ENCODE data around the gene APBB2.
"Not testable (repeated sequence)": the region's sequence is repeated elsewhere in the genome, so short reads cannot be mapped to it uniquely, and the experiment has no call there.

The APBB2 gene

GRCh38 chr4:41160856-41161255 lies 53.5 kb downstream of the APBB2 start:
- DNase-seq (ENCODE audit: low read depth, low spot score), result no peak
- H3K27ac ChIP-seq, result peak overlapping the region; percentile 96

DNA sequence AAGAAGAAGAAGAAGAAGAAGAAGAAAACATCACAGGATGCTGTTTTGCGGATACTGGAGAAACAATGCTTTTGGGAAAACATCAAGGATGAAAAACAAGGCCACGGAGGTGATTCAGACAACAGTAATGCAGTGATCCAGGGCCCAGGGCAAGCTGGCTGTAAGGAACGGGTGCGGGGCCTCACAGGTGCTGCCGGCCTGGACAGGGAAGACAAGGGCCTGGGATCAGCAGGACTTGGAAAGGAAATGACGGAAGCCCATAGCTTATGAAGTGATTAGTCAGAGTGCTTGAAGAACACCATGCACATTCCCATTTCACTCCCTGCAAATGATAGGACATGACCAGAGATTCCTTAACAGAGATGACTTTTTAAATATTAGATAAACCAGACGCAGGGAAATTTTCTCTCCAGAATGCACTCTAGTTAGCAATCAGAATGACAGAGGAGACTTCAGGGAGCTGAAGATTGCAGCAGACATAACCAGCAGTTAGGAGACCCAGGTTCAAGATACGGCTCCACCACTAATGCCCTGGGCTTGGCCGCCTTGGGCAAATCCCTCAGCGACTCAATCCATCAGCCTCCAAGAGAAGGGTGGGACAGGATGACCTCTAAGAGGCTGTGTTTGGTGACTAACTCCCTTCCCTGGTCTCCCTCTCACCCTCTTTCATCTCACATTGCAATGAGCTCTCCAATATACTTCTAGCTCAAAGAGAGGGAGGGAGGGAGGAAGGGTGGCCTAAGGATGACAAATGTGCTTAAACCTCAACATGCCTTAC lies 54.1 kb downstream of the APBB2 start:
- H3K27ac ChIP-seq, result peak overlapping the region; percentile 96
- peak; percentile 69 for DNase-seq (ENCODE audit: low read depth, low spot score)

DNA sequence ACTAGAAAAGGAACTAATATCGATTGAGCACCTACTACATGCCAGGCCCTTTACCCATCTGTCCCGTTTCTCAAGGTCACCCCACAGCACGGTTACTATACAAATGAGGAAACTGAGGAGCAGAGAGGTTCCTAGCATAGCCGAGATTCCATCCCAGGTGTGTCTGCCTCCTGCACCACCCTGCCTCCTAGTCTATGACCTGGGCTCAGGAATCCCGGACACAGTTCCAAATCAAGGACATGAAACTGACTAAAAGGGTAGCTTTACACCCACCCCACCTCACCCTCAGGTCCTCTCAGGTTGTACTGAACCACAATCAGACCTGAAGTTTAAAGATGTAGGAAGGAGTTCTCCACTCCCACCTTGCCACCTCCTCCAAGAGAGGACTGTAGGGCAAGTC lies 55.6 kb downstream of the APBB2 start:
- H3K27ac ChIP-seq, result peak overlapping the region; percentile 96

GRCh38 chr4:41158274-41158673 lies 56.1 kb downstream of the APBB2 start:
- peak overlapping the region; percentile 96 for H3K27ac ChIP-seq
- no peak for DNase-seq (ENCODE audit: low read depth, low spot score)

More for the DNA sequence above, 55.6 kb downstream of the APBB2 start:
- DNase-seq (ENCODE audit: low read depth, low spot score), result no peak

DNA sequence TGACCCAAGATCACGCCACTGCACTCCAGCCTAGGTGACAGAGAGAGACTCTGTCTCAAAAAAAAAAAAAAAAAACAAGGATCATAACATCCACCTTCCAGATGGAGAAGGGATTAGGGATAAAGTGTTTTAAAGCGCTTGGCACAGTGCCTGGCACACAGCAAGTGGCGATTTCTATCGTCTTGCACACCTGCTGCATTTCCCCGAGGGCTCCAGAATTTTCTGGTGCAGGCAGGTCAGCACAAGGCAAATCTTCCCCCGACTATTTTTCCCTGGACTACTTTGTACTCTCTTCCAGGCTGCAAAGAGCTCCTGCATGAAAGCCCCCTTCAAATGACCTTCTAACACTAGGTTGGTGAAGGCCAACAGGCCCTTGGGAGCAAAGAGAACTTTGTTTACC lies 57.3 kb downstream of the APBB2 start:
- DNase-seq (ENCODE audit: low read depth, low spot score), result no peak
- peak overlapping the region; percentile 96 for H3K27ac ChIP-seq

DNA sequence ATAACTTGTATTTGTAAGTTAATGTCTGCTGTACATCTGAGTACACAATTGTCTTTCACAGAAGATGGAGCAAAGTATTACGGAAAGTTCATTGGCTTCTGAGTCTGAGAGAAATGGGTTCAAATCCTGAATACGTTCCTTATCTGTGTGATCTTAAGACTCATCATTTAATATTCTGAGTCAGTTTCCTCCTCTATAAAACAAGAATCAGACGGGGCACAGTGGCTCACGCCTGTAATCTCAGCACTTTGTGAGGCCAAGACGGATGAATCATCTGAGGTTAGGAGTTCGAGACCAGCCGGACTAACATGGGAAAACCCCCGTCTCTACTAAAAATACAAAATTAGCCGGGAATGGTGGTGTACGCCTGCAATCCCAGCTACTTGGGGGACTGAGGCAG lies 57.8 kb downstream of the APBB2 start:
- DNase-seq (ENCODE audit: low read depth, low spot score), result no peak
- H3K27ac ChIP-seq, result peak overlapping the region; percentile 96

DNA sequence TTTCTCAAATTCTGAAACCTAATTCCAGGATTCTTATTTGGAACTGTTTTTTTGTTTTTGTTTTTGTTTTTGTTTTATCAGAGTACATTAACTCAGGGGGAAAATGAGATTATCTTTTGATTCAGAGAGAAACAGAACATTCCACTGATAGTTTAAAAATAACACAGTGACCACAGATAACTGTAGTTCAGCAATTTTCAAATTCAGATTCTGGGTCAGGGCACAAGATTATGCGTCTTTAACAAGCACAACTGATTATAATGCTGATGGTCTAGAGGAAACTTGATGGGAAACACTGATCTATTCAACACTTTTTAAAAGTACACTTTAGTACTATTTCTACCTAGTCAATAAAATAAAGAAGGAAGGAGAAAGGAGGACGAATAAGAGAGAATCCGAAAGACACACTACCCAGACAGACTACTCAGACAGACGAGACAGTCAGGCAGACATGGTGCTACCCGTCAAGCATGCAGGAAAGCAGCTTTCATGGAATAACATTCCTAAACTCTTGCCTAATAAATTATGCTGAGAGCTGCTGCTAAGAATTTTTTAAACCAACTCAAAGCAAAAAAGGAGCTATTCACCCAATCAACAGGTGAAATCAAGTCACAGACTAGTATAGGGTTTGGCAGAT lies 59.0 kb downstream of the APBB2 start:
- no peak for DNase-seq (ENCODE audit: low read depth, low spot score)
- H3K27ac ChIP-seq, result peak overlapping the region; percentile 96

DNA sequence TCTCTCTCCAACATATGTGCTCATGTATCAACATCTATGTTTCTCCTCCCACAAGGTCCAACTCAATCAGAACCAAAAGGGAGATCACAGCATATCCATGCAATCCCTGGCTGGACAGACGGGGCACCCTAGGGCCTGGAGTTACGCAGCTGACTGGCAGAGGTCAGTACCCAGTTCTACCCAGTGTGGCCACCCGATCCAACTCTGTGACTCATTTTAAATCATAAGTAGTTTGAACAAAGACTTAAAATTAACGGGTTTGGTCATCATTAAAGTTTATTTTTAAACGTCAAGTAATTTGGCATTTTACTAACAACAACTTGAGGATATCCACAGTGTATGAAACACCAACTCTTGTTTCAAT lies 59.5 kb downstream of the APBB2 start:
- no peak for DNase-seq (ENCODE audit: low read depth, low spot score)
- H3K27ac ChIP-seq, result no peak overlapping the region

- no peak overlapping the region for H3K27ac ChIP-seq
Observed at GRCh38 chr4:41154010-41154813, 60.1 kb downstream of the APBB2 start.

GRCh38 chr4:41150401-41150800 lies 63.9 kb downstream of the APBB2 start:
- H3K27ac ChIP-seq, result no peak overlapping the region
- DNase-seq (ENCODE audit: low read depth, low spot score), result no peak

More at GRCh38 chr4:41154010-41154813, 60.1 kb downstream of the APBB2 start:
- no peak for DNase-seq (ENCODE audit: low read depth, low spot score)

- not testable (repeated sequence) for DNase-seq (ENCODE audit: low read depth, low spot score); H3K27ac ChIP-seq
Observed at GRCh38 chr4:41149568-41149967, 64.8 kb downstream of the APBB2 start.

- H3K27ac ChIP-seq, result no peak overlapping the region
- no peak for DNase-seq (ENCODE audit: low read depth, low spot score)
Observed at GRCh38 chr4:41148931-41149330, 65.4 kb downstream of the APBB2 start.

- H3K27ac ChIP-seq, result peak overlapping the region; percentile 78
- no peak for DNase-seq (ENCODE audit: low read depth, low spot score)
Observed at GRCh38 chr4:41148292-41148691, 66.0 kb downstream of the APBB2 start.

DNA sequence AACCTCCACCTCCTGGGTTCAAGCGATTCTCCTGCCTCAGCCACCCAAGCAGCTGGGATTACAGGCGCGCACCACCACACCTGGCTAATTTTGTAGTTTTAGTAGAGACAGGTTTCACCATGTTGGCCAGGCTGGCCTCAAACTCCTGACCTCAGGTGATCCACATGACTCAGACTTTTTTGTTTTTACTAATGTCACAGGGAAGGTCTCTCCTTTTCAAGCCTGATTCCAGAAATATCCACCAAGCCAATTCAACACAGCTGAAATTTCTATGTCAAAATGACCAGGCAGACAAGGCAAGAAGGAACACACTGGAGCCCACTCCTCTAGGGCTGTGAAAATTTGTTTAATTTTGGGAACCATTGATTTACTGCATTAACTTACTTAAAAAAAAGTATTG lies 66.8 kb downstream of the APBB2 start:
- DNase-seq (ENCODE audit: low read depth, low spot score), result not testable (repeated sequence)
- H3K27ac ChIP-seq, result peak overlapping the region; percentile 78

DNA sequence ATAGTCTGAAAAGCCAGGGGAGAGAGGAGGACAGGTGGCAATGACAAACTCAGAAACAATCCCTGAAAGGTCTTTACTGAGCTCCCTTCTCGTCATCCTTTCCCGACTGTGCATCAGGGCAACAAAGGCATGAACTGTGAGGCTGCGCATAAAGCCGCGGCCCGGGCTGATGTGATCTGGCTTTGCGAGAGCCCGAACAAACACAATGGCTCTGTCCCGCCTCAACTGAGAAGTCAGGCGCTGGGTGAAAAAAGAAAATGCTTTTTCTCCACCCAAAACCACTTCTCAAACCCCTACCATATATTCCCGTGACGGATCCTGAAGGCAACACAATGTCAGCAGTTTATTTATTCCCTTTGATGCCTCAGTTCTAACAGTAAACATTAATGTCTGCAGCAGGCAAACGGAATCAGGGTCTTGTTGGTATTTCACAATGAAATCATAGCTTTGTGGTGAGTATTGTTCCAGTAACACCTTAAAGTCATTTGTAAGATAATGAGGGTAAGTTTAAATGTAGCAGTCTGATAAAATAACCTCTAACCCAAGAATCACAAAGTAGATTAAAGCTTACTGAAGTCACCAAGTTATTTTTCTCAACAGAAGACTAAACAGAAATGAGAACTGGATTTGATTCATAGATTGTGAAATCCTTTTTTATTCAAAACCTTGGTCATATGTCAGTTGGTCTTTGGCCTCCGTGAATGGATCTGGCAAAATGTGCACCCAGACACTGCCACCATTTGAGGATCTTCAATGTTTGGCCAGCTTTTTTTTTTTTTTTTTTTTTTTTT lies 67.4 kb downstream of the APBB2 start:
- DNase-seq (ENCODE audit: low read depth, low spot score), result no peak
- peak overlapping the region; percentile 78 for H3K27ac ChIP-seq

DNA sequence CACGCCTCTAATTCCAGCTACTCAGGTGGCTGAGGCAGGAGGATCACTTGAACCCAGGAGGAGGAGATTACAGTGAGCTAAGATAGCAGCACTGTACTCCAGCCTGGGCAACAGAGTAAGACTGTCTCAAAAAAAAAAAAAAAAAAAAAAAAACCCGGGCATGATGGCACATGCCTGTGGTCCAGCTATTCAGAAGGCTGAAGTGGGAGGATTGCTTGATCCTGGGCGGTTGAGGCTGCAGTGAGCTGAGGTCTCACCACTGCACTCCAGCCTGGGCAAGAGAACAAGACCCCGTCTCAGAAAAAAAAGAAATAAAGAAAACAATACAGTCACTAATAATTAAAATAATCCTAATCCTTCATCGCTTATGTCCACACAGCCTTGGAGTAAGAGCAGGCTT lies 68.1 kb downstream of the APBB2 start:
- no peak for DNase-seq (ENCODE audit: low read depth, low spot score)
- peak overlapping the region; percentile 78 for H3K27ac ChIP-seq

GRCh38 chr4:41145571-41146078 lies 68.7 kb downstream of the APBB2 start:
- no peak for DNase-seq (ENCODE audit: low read depth, low spot score)
- H3K27ac ChIP-seq, result peak overlapping the region; percentile 78

DNA sequence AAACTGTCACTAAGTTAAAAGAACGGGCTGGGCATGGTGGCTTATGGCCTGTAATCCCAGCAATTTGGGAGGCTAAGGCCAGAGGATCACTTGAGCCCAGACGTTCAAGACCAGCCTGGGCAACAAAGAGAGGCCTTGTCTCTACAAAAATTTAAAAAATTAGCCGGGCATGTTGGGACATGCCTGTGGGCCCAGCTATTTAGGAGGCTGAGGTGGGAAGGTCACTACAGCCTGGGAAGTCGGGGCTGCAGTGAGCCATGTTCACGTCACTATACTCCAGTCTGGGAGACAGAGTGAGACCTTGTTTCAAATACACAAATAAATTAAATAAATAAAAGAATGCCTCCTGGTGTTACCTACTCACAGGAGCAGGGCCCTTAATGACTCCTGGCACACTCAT lies 69.5 kb downstream of the APBB2 start:
- no peak for DNase-seq (ENCODE audit: low read depth, low spot score)
- peak overlapping the region; percentile 78 for H3K27ac ChIP-seq

DNA sequence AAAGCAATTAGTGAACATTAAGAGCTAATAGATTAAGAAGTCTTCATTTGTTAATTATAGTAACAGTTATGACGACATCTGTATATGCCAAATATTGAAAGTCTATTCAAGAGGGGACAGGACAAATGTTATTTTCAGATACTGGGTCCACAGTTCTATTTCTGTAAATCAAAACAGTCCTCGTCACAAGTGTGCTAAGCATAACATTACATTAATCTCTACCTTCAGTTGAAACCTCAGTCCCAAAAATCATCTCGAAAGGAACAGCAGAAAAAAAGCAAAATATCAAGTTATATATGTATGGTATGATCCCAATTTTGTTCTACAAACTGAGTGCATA lies 70.3 kb downstream of the APBB2 start:
- peak overlapping the region; percentile 78 for H3K27ac ChIP-seq
- DNase-seq (ENCODE audit: low read depth, low spot score), result no peak
